Vagina (tissue), 2 donors: Measurements from ENCODE around the gene SUPT3H. TPM values are rescaled to one million over a fixed set of nuclear protein-coding genes. Genes with fewer than 3 reads are reported as not detected.

Experiments used
- DNase-seq, 2 donors: peaks; one replicate each; pipeline ENCODE4 v3.0.0-alpha.2; 2017; ENCODE audit errors: extremely low spot score in 2 of 2
- H3K27ac ChIP-seq: fragments of 200-600 bp; sonication (generic); one replicate; pipeline ENCODE4 v1.5.1; 2019
- H3K27me3 ChIP-seq: fragments of 200-600 bp; sonication (generic); one replicate; pipeline ENCODE4 v1.5.1; 2019
- H3K36me3 ChIP-seq, 2 donors: fragments of 200-600 bp; sonication (generic); one replicate each; pipeline ENCODE4 v1.5.1; 2017 to 2019
- H3K4me1 ChIP-seq: fragments of 200-600 bp; sonication (generic); one replicate; pipeline ENCODE4 v1.5.1; 2019
- H3K4me3 ChIP-seq, 2 donors: fragments of 200-600 bp; sonication (generic); 1 replicate in 1 of 2; 2 replicates in 1 of 2; pipeline ENCODE4 v1.5.1; 2016 to 2019
- H3K9me3 ChIP-seq: fragments of 200-600 bp; sonication (generic); one replicate; pipeline ENCODE4 v1.5.1; 2019
- POLR2A ChIP-seq, 2 donors: fragments of 450-650 bp; IDR thresholded peaks; one replicate each; pipeline ENCODE4 v1.6.1; 2017; ENCODE audit warnings: antibody characterized with exemption in 2 of 2, mild to moderate bottlenecking in 2 of 2, moderate library complexity in 2 of 2
- POLR2AphosphoS5 ChIP-seq, 2 donors: sonication (generic); formaldehyde crosslinking; IDR thresholded peaks; one replicate each; pipeline ENCODE4 v1.9.0; 2017; ENCODE audit warnings: antibody characterized with exemption in 2 of 2, mild to moderate bottlenecking in 2 of 2, low read depth in 1 of 2; ENCODE audit not compliant: insufficient read depth in 1 of 2
- intact Hi-C: fragments of 100-400 bp; cut with DNase I; formaldehyde crosslinking; loops from one replicate; pipeline ENCODE4 v1.15.1; 2023
- total RNA-seq: library from RNA; depleted of rRNA; stranded (reverse); fragments of >200 nt; gene quantifications from one replicate; pipeline ENCODE4 v1.2.3, GENCODE V29; 2016
- TF ChIP-seq, protein P1 (sequence below), 3 experiments: fragments of 450-650 bp in 2 of 3; fragments of 200-600 bp in 1 of 3; sonication (generic) in 1 of 3; IDR thresholded peaks; one replicate each; pipeline ENCODE4 v1.5.1; 2017 to 2019; ENCODE audit warnings: antibody characterized with exemption in 3 of 3, mild to moderate bottlenecking in 2 of 3, moderate library complexity in 2 of 3

Gene SUPT3H
- total RNA-seq, 1 donor from 2014 or later = 4.2 TPM

DNA sequence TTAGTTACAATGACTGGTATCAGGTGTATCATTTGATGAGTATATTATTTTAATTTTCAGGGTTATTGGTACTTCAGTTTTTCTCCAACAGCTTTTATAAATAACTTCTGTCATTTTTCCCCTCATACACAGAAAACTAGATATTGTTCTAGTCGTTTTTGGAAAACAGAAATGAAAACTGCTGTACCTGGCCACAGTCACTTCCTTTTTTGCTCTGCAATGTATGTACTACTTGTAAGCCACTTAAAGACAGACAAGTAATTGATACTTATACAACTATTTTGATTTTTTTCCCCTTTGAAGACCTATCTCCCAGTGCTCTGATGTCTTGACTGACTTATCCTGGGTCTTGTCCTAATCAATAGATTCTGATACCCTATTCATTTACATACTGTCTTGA is 268.2 kb downstream of the SUPT3H start:
- Histone ChIP-seq H3K36me3 (no peaks in the 10 kb centered on the region), H3K27me3 (no peaks in the 10 kb centered on the region), H3K4me3 (no peak overlapping the region), H3K9me3 (no peaks in the 10 kb centered on the region), H3K27ac (no peak overlapping the region), H3K4me1 (no peaks in the 10 kb centered on the region)
- TF ChIP-seq, protein P1, sequence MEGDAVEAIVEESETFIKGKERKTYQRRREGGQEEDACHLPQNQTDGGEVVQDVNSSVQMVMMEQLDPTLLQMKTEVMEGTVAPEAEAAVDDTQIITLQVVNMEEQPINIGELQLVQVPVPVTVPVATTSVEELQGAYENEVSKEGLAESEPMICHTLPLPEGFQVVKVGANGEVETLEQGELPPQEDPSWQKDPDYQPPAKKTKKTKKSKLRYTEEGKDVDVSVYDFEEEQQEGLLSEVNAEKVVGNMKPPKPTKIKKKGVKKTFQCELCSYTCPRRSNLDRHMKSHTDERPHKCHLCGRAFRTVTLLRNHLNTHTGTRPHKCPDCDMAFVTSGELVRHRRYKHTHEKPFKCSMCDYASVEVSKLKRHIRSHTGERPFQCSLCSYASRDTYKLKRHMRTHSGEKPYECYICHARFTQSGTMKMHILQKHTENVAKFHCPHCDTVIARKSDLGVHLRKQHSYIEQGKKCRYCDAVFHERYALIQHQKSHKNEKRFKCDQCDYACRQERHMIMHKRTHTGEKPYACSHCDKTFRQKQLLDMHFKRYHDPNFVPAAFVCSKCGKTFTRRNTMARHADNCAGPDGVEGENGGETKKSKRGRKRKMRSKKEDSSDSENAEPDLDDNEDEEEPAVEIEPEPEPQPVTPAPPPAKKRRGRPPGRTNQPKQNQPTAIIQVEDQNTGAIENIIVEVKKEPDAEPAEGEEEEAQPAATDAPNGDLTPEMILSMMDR (IDR thresholded peaks at IDR 0.05) = no peak
- TF ChIP-seq POLR2A (IDR thresholded peaks at IDR 0.05) (no peak), POLR2AphosphoS5 (IDR thresholded peaks at IDR 0.05; ENCODE audit: insufficient read depth in 1 of 2, low read depth in 1 of 2) (no peak)
- DNase-seq = no peak
- intact Hi-C loops = no loop called here

GRCh38 chr6:45105170-45105820 is 272.4 kb downstream of the SUPT3H start:
- Histone ChIP-seq H3K4me1 (no peaks in the 10 kb centered on the region), H3K9me3 (no peaks in the 10 kb centered on the region), H3K27ac (no peak overlapping the region), H3K4me3 (no peak overlapping the region), H3K27me3 (no peaks in the 10 kb centered on the region), H3K36me3 (no peaks in the 10 kb centered on the region)
- DNase-seq = no peak
- intact Hi-C loops = no loop called here
- TF ChIP-seq POLR2A (IDR thresholded peaks at IDR 0.05) (no peak), POLR2AphosphoS5 (IDR thresholded peaks at IDR 0.05; ENCODE audit: insufficient read depth in 1 of 2, low read depth in 1 of 2) (no peak)
- TF ChIP-seq, protein P1 (IDR thresholded peaks at IDR 0.05) = no peak

DNA sequence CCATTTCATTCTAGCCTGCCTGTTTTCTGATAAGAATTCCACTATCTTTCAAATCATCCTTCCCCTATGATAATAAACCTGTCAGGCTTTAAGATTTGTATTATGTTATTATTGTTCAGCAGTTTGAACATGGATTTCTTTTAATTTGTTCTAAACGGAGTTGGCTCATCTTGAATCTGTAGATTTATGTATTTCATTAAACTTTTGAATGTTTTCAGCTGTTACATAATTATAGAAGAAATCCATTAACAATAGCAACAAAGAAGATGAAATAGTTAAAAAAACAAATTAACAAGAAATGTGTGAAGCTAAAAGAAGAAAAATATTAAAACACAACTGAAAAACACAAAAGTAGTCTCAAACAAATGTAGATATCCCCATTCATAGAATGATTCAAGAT is 273.3 kb downstream of the SUPT3H start:
- H3K27me3 ChIP-seq = no peaks in the 10 kb centered on the region
- no peak overlapping the region for H3K27ac ChIP-seq
- H3K36me3 ChIP-seq = no peaks in the 10 kb centered on the region
- H3K9me3 ChIP-seq = no peaks in the 10 kb centered on the region
- no peaks in the 10 kb centered on the region for H3K4me1 ChIP-seq
- TF ChIP-seq, protein P1 (IDR thresholded peaks at IDR 0.05) = no peak
- no peak for TF ChIP-seq POLR2A (IDR thresholded peaks at IDR 0.05)
- no peak for TF ChIP-seq POLR2AphosphoS5 (IDR thresholded peaks at IDR 0.05; ENCODE audit: insufficient read depth in 1 of 2, low read depth in 1 of 2)
- no peak overlapping the region for H3K4me3 ChIP-seq
- intact Hi-C loops = no loop called here
- DNase-seq = no peak

GRCh38 chr6:45098256-45098655 is 279.5 kb downstream of the SUPT3H start:
- Histone ChIP-seq H3K27me3 (no peaks in the 10 kb centered on the region), H3K4me1 (no peaks in the 10 kb centered on the region), H3K27ac (no peak overlapping the region), H3K9me3 (no peaks in the 10 kb centered on the region), H3K36me3 (no peaks in the 10 kb centered on the region), H3K4me3 (no peak overlapping the region)
- TF ChIP-seq, protein P1 (IDR thresholded peaks at IDR 0.05) = no peak
- TF ChIP-seq POLR2AphosphoS5 (IDR thresholded peaks at IDR 0.05; ENCODE audit: insufficient read depth in 1 of 2, low read depth in 1 of 2) (no peak), POLR2A (IDR thresholded peaks at IDR 0.05) (no peak)
- intact Hi-C loops = no loop called here
- no peak for DNase-seq

DNA sequence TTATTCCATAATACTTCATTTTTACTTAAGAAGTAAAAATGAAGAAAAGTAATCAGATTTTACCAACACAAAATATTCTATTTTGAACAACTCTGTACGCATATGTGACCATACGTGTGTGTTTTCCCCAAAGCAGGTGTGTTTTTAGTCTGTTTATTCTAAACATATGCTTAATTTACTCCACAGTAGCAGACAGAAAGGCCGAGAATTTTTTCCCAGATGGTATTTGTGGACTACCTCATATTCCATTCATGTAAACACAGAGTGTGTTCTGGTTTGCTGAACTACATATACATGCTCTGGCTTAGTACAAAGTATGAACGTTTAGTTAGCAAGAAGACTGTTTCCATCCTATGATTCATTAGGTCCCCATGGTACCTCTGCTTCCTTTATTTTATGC is 282.9 kb downstream of the SUPT3H start:
- Histone ChIP-seq H3K36me3 (no peaks in the 10 kb centered on the region), H3K4me3 (no peak overlapping the region), H3K27ac (no peak overlapping the region), H3K9me3 (no peaks in the 10 kb centered on the region), H3K4me1 (no peaks in the 10 kb centered on the region), H3K27me3 (no peaks in the 10 kb centered on the region)
- intact Hi-C loops = no loop called here
- TF ChIP-seq POLR2A (IDR thresholded peaks at IDR 0.05) (no peak), POLR2AphosphoS5 (IDR thresholded peaks at IDR 0.05; ENCODE audit: insufficient read depth in 1 of 2, low read depth in 1 of 2) (no peak)
- TF ChIP-seq, protein P1 (IDR thresholded peaks at IDR 0.05) = no peak
- no peak for DNase-seq
